ENCODE data around the gene IMPDH1. TPM values are rescaled to one million over a fixed set of nuclear protein-coding genes. Genes with fewer than 3 reads are reported as not detected.

IMPDH1 gene
- total RNA-seq, 4 donors from 2014 or later = 29.1 to 72.1 (median 56.0) TPM

- Histone ChIP-seq H3K4me1 (peaks cover 43 to 68% (median 55%) of the 10 kb centered on the region in 4 donors), H3K9me3 (no peaks in the 10 kb centered on the region), H3K27ac (replicated peaks in 1 of 4) (peak within 1 kb of the TSS; percentile 79 to 95 (median 93)), H3K4me3 (peak within 1 kb of the TSS; percentile 76 to 89 (median 80)), H3K36me3 (peaks cover 0 to 9% (median 4%) of the 10 kb centered on the region in 4 donors), H3K27me3 (no peaks in the 10 kb centered on the region)
- peak; percentile 98 for DNase-seq (ENCODE audit: extremely low spot score)
- peak; percentile 36 for TF ChIP-seq EP300 (IDR thresholded peaks at IDR 0.05)
- TF ChIP-seq POLR2AphosphoS5 (IDR thresholded peaks at IDR 0.05) = peak; percentile 96 to 98
- peak in 1 of 3 experiments; percentile 1 for TF ChIP-seq CTCF (IDR thresholded peaks at IDR 0.05)
- no peak for TF ChIP-seq POLR2A (IDR thresholded peaks at IDR 0.05; ENCODE audit: low read depth)
- intact Hi-C loops (cut with DNase I) = loop anchor here (5.0 to 10.0 kb wide), 2 partner anchors 51 to 108 kb away; partner anchors contain the start of gene IMPDH1
- 0% methylated on average over 13 of the region's 64 CpGs for WGBS
Measured at GRCh38 chr7:128455543-128456254, 45.9 kb upstream of the IMPDH1 start, which contains the start of gene HILPDA. HILPDA (plus strand) TSS chr7:128455878; CDS start chr7:128457269, 1,391 bp downstream.

- peak overlapping the region; percentile 79 to 95 (median 93) for H3K27ac ChIP-seq (replicated peaks in 1 of 4)
- no peak for DNase-seq (ENCODE audit: extremely low spot score)
- no peaks in the 10 kb centered on the region for H3K9me3 ChIP-seq
- H3K27me3 ChIP-seq = no peaks in the 10 kb centered on the region
- 47% methylated on average over 21 of the region's 25 CpGs for WGBS
- intact Hi-C loops (cut with DNase I) = loop anchor here (5.0 to 10.0 kb wide), 2 partner anchors 50 to 108 kb away; partner anchors contain the start of gene IMPDH1
- TF ChIP-seq POLR2A (IDR thresholded peaks at IDR 0.05; ENCODE audit: low read depth) (no peak), POLR2AphosphoS5 (IDR thresholded peaks at IDR 0.05) (no peak), CTCF (IDR thresholded peaks at IDR 0.05) (peak in 1 of 3 experiments; percentile 12), EP300 (IDR thresholded peaks at IDR 0.05) (no peak)
- peaks cover 43 to 68% (median 55%) of the 10 kb centered on the region in 4 donors for H3K4me1 ChIP-seq
- H3K4me3 ChIP-seq = peak overlapping the region; percentile 76 to 89 (median 80)
- peaks cover 0 to 9% (median 4%) of the 10 kb centered on the region in 4 donors for H3K36me3 ChIP-seq
Measured at GRCh38 chr7:128454808-128455542, 45.2 kb upstream of the IMPDH1 start.

- DNase-seq (ENCODE audit: extremely low spot score) = peak; percentile 95
- Histone ChIP-seq H3K27ac (replicated peaks in 1 of 4) (peak overlapping the region; percentile 79 to 95 (median 93)), H3K27me3 (no peaks in the 10 kb centered on the region), H3K4me1 (peaks cover 38 to 62% (median 49%) of the 10 kb centered on the region in 4 donors), H3K9me3 (no peaks in the 10 kb centered on the region), H3K36me3 (peaks cover 0 to 9% (median 4%) of the 10 kb centered on the region in 4 donors), H3K4me3 (peak overlapping the region; percentile 24 to 80 (median 78))
- TF ChIP-seq EP300 (IDR thresholded peaks at IDR 0.05) (peak; percentile 69), CTCF (IDR thresholded peaks at IDR 0.05) (no peak), POLR2AphosphoS5 (IDR thresholded peaks at IDR 0.05) (peak; percentile 79 to 84)
- intact Hi-C loops (cut with DNase I) = loop anchor here (10.0 kb wide), 1 partner anchor 49 kb away; the partner anchor contains the start of gene IMPDH1
- 30% methylated on average over 20 of the region's 23 CpGs for WGBS
Measured at GRCh38 chr7:128453836-128454804, 44.3 kb upstream of the IMPDH1 start.

GRCh38 chr7:128452552-128452951, 42.8 kb upstream of the IMPDH1 start:
- WGBS = 78% methylated on average over 1 of the region's 1 CpG
- intact Hi-C loops (cut with DNase I) = loop anchor here (10.0 kb wide), 1 partner anchor 48 kb away; the partner anchor contains the start of gene IMPDH1

More at GRCh38 chr7:128452552-128452951, 42.8 kb upstream of the IMPDH1 start:
- Histone ChIP-seq H3K36me3 (peaks cover 0 to 6% (median 3%) of the 10 kb centered on the region in 4 donors), H3K9me3 (no peaks in the 10 kb centered on the region), H3K4me3 (no peak overlapping the region), H3K4me1 (peaks cover 34 to 46% (median 41%) of the 10 kb centered on the region in 4 donors), H3K27me3 (no peaks in the 10 kb centered on the region), H3K27ac (replicated peaks in 1 of 4) (no peak overlapping the region)
- TF ChIP-seq EP300 (IDR thresholded peaks at IDR 0.05) (no peak), POLR2AphosphoS5 (IDR thresholded peaks at IDR 0.05) (no peak), POLR2A (IDR thresholded peaks at IDR 0.05; ENCODE audit: low read depth) (no peak), CTCF (IDR thresholded peaks at IDR 0.05) (no peak)
- no peak for DNase-seq (ENCODE audit: extremely low spot score)

Data from esophagus muscularis mucosa (tissue), 4 donors.